Mucosa of descending colon (tissue), 3 donors: ENCODE measurements around the gene INO80D. TPM values are rescaled to one million over a fixed set of nuclear protein-coding genes. Genes with fewer than 3 reads are reported as not detected.

Experiments used
- ATAC-seq: fragments of 200-7000 bp; cut with Tn5 transposase; one replicate; pipeline ENCODE4 v1.9.1; 2020; ENCODE audit warnings: mild to moderate bottlenecking, moderate library complexity
- DNase-seq, 3 donors: peaks; one replicate each; pipeline ENCODE4 v3.0.0-alpha.2; 2020
- H3K36me3 ChIP-seq: fragments of 200-600 bp; one replicate; pipeline ENCODE4 v1.8.0; 2021; ENCODE audit warnings: low read depth, mild to moderate bottlenecking
- H3K4me1 ChIP-seq: fragments of 200-600 bp; one replicate; pipeline ENCODE4 v1.8.0; 2021; ENCODE audit warnings: low read depth, mild to moderate bottlenecking
- H3K4me3 ChIP-seq: fragments of 200-600 bp; one replicate; pipeline ENCODE4 v1.8.0; 2021; ENCODE audit warnings: mild to moderate bottlenecking
- H3K9me3 ChIP-seq: fragments of 200-600 bp; one replicate; pipeline ENCODE4 v1.8.0; 2021; ENCODE audit warnings: mild to moderate bottlenecking
- CTCF ChIP-seq: fragments of 200-600 bp; IDR thresholded peaks from one replicate; pipeline ENCODE4 v1.8.0; 2022; ENCODE audit warnings: antibody characterized with exemption, mild to moderate bottlenecking
- intact Hi-C, 2 donors: fragments of 100-400 bp; cut with DNase I in 1 of 2; cut with micrococcal nuclease in 1 of 2; formaldehyde crosslinking; loops; one replicate each; pipeline versions ENCODE4 v1.11.0 to v1.11.1; 2022; cut with DNase I, micrococcal nuclease
- total RNA-seq, 3 donors: library from RNA; stranded (reverse); fragmentation: NEBNext Ultra II Directional in 2 of 3; extraction: Animal tissue kit (Norgen Biotek cat#: 25700) in 2 of 3; gene quantifications; one replicate each; pipeline versions ENCODE4 v1.2.1 to v1.2.4, GENCODE V29; 2021 to 2023
- donor health status: DM: no; HTN: no; CAD: no; lungs with moderate emphysema.
- donor health status: DM: no; HTN: no; CAD: no.
- donor health status: DM: no; HTN: yes; CAD: no.

The INO80D gene
- total RNA-seq, 3 donors from 2014 or later = 27.3 to 36.2 (median 30.8) TPM

- Histone ChIP-seq H3K4me3 (no peak overlapping the region), H3K9me3 (no peaks in the 10 kb centered on the region), H3K4me1 (no peaks in the 10 kb centered on the region), H3K36me3 (no peaks in the 10 kb centered on the region)
- ATAC-seq (no peak), DNase-seq (no peak)
- intact Hi-C loops = no loop called here
- TF ChIP-seq CTCF = no peak
Observed at GRCh38 chr2:206069417-206069816, 16.6 kb downstream of the INO80D start.

GRCh38 chr2:206068207-206068606 is 17.8 kb downstream of the INO80D start:
- H3K9me3 ChIP-seq = no peaks in the 10 kb centered on the region
- intact Hi-C loops = no loop called here
- no peaks in the 10 kb centered on the region for H3K4me1 ChIP-seq
- no peak for DNase-seq
- no peak overlapping the region for H3K4me3 ChIP-seq
- ATAC-seq = no peak
- no peak for TF ChIP-seq CTCF
- H3K36me3 ChIP-seq = no peaks in the 10 kb centered on the region

- intact Hi-C loops = no loop called here
- H3K4me3 ChIP-seq = no peak overlapping the region
- no peak for TF ChIP-seq CTCF
- H3K9me3 ChIP-seq = no peaks in the 10 kb centered on the region
- no peak for DNase-seq
- H3K4me1 ChIP-seq = no peaks in the 10 kb centered on the region
- no peak for ATAC-seq
- no peaks in the 10 kb centered on the region for H3K36me3 ChIP-seq
Observed at GRCh38 chr2:206064077-206064476, 21.9 kb downstream of the INO80D start.

- no peaks in the 10 kb centered on the region for H3K9me3 ChIP-seq
- DNase-seq (no peak), ATAC-seq (no peak)
- TF ChIP-seq CTCF = no peak
- H3K4me3 ChIP-seq = no peak overlapping the region
- H3K36me3 ChIP-seq = no peaks in the 10 kb centered on the region
- intact Hi-C loops = no loop called here
- no peaks in the 10 kb centered on the region for H3K4me1 ChIP-seq
Observed at GRCh38 chr2:206063635-206064034, 22.3 kb downstream of the INO80D start.

- no peaks in the 10 kb centered on the region for H3K36me3 ChIP-seq
- no peak for DNase-seq
- intact Hi-C loops = no loop called here
- H3K4me3 ChIP-seq = no peak overlapping the region
- no peaks in the 10 kb centered on the region for H3K4me1 ChIP-seq
- H3K9me3 ChIP-seq = no peaks in the 10 kb centered on the region
- no peak for ATAC-seq
- TF ChIP-seq CTCF = no peak
Observed at GRCh38 chr2:206062724-206063123, 23.2 kb downstream of the INO80D start.

GRCh38 chr2:206056286-206056685 is 29.7 kb downstream of the INO80D start:
- Histone ChIP-seq H3K9me3 (no peaks in the 10 kb centered on the region), H3K4me3 (no peak overlapping the region), H3K4me1 (peaks cover 18% of the 10 kb centered on the region), H3K36me3 (no peaks in the 10 kb centered on the region)
- TF ChIP-seq CTCF = no peak
- ATAC-seq = no peak
- intact Hi-C loops = no loop called here
- no peak for DNase-seq
